Muscle of arm (tissue), 12 donors: ENCODE data around the gene PANX2. TPM values are rescaled to one million over a fixed set of nuclear protein-coding genes. Genes with fewer than 3 reads are reported as not detected.

Experiments used
- DNase-seq: peaks from one replicate; pipeline ENCODE4 v3.0.0-alpha.2; 2013
- polyA plus RNA-seq, 12 donors: library from polyadenylated mRNA; unstranded; fragments of 120-200 nt; gene quantifications; one replicate each; pipeline ENCODE4 v1.2.1, GENCODE V29; 2013; ENCODE audit not compliant: insufficient read length in 12 of 12

PANX2 gene
- polyA plus RNA-seq, 12 donors: 0.05 to 0.43 (median 0.16) TPM; not detected in 5

- no peak for DNase-seq
These were observed 673 bp upstream of the PANX2 start for GRCh38 chr22:50169774-50170341.

GRCh38 chr22:50171319-50171964 lies 911 bp downstream of the PANX2 start:
- no peak for DNase-seq

GRCh38 chr22:50171965-50172421 lies 1.5 kb downstream of the PANX2 start:
- no peak for DNase-seq

- DNase-seq: no peak
These were observed 2.9 kb downstream of the PANX2 start for GRCh38 chr22:50173311-50173982.

GRCh38 chr22:50173983-50174355 lies 3.4 kb downstream of the PANX2 start:
- DNase-seq: no peak

GRCh38 chr22:50174382-50175190 lies 4.1 kb downstream of the PANX2 start:
- no peak for DNase-seq

GRCh38 chr22:50175191-50175461 lies 4.6 kb downstream of the PANX2 start:
- DNase-seq: no peak

- DNase-seq: no peak
These were observed 5.7 kb downstream of the PANX2 start for GRCh38 chr22:50175921-50176849.

- DNase-seq: no peak
These were observed 6.5 kb downstream of the PANX2 start for GRCh38 chr22:50176850-50177536.

- DNase-seq: no peak
These were observed 7.3 kb downstream of the PANX2 start for GRCh38 chr22:50177537-50178470.

- DNase-seq: no peak
These were observed 7.9 kb downstream of the PANX2 start for GRCh38 chr22:50178471-50178864.

GRCh38 chr22:50178871-50179869 lies 8.6 kb downstream of the PANX2 start:
- DNase-seq: no peak

GRCh38 chr22:50179937-50180726 lies 9.6 kb downstream of the PANX2 start:
- DNase-seq: no peak

GRCh38 chr22:50180727-50181521 lies 10.4 kb downstream of the PANX2 start:
- DNase-seq: no peak

GRCh38 chr22:50182176-50183081 lies 11.9 kb downstream of the PANX2 start:
- no peak for DNase-seq
